ENCODE measurements around the gene NFIC.

NFIC gene

GRCh38 chr19:3368441-3368795 lies 2.0 kb downstream of the NFIC start:
- H3K27ac ChIP-seq, result peak overlapping the region; percentile 89
- no peak for TF ChIP-seq CTCF (conservative IDR thresholded peaks at IDR 0.05)

DNA sequence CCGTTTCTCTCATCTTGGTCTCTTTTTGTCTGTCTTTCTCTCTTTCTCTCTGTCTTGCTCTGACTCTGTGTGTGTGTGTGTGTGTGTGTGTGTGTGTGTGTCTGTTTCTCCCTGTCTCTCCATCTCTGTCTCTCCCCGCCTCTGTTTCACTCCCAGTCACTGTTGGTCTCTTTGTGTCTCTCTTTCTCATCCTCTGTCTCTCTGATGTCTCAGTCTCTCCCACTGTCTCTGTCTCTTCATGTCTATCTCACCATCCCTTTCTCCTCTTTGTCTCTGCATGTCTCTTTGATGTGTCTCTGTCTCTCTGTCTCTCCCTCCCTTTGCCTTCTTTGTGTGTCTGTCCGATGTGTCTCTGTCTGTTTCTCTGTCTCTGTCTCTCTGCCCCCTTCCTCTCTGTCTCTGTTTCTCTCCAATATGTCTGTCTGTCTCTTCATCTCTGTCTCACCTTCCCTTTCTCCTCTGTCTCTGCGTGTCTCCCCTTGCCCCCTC lies 2.5 kb downstream of the NFIC start:
- H3K27ac ChIP-seq, result peak overlapping the region; percentile 89; the same call in 1 of the 2 replicates
- TF ChIP-seq CTCF (conservative IDR thresholded peaks at IDR 0.05), result no peak

DNA sequence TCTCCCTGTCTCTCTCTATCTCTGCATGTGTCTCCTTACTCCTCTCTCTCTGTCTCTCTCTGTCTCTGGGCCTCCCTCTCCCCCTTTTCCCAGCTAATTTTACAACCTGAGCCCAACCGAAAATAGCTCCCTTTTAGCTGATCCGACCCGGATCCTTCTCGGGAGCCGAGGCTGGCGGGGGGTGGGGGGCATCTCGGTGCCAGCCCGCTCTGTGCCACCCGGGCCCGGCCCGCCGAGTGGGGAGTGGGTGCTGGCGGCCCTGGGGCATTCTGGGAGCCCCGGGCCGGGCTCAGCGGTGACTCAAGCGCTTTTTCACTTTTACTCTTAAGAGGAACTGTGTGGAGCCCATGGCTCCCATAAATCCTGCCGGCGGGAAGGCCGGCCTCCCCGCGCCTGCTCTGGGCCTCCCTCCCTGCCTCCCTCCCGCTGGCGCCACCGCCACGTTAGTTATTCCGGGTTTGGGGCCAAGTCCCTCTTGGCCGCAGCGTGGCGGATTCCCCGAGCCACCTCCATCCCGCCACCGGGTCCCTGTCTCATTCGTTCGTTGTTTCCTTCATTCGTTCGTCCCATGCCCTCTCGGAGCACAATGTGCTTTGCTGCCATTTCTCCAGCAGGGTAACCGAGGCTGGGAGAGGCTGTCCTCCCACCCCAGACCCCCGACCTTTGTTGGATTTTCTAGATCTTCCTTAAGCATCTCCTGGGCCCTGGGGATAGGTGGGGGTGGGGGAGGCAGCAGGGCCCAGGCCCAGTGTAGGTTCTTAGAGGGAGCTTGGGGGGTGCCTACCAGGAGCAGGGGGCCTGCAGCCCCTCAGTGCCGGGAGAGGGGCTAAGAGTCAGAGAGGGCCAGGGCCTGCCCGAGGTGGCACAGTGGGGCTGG lies 3.2 kb downstream of the NFIC start:
- no peak overlapping the region for H3K27ac ChIP-seq
- TF ChIP-seq CTCF (conservative IDR thresholded peaks at IDR 0.05), result no peak

GRCh38 chr19:3370214-3370720 lies 3.9 kb downstream of the NFIC start:
- H3K27ac ChIP-seq, result no peak overlapping the region
- TF ChIP-seq CTCF (conservative IDR thresholded peaks at IDR 0.05), result no peak

- H3K27ac ChIP-seq, result no peak overlapping the region
- no peak for TF ChIP-seq CTCF (conservative IDR thresholded peaks at IDR 0.05)
These were observed 4.6 kb downstream of the NFIC start for GRCh38 chr19:3370728-3371591.

DNA sequence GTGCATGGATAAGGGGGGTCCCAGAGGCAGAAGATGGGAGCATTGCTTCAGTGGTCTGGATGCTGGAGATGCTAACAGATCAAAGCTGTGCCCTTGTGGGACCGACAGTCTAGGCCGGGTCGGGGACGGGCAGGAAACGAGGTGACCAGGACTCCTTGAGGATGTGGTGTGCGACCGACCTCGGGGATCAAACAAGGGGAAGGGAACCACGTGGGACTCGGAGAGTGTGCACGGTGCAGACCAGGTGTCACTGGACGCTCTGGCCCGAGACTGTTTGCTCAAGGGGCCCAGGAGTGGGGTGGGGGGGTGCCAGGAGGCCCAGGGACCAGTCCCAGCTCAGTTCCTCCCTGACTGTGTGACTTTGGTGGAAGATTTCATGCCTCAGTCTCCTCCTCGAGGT lies 6.0 kb downstream of the NFIC start:
- no peak for TF ChIP-seq CTCF (conservative IDR thresholded peaks at IDR 0.05)
- no peak overlapping the region for H3K27ac ChIP-seq

- no peak for TF ChIP-seq CTCF (conservative IDR thresholded peaks at IDR 0.05)
- H3K27ac ChIP-seq, result no peak overlapping the region
These were observed 7.6 kb downstream of the NFIC start for GRCh38 chr19:3373971-3374368.
